Transverse colon (tissue), 4 donors: Measurements from ENCODE around the gene KNCN. TPM values are rescaled to one million over a fixed set of nuclear protein-coding genes. Genes with fewer than 3 reads are reported as not detected.

ENCODE experiments used
- DNase-seq: peaks from one replicate; pipeline ENCODE4 v3.0.0-alpha.2; 2019
- H3K27ac ChIP-seq, 4 donors: fragments of 200-600 bp; sonication (generic); 2 replicates each; pipeline ENCODE4 v1.5.1; 2016 to 2018; ENCODE audit warnings: inconsistent platforms in 4 of 4
- H3K27me3 ChIP-seq: fragments of 200-600 bp; sonication (generic); 2 replicates; pipeline ENCODE4 v1.5.1; 2017; ENCODE audit warnings: inconsistent platforms
- H3K36me3 ChIP-seq, 4 donors: fragments of 200-600 bp; sonication (generic); 2 replicates each; pipeline ENCODE4 v1.5.1; 2017 to 2019; ENCODE audit warnings: inconsistent platforms in 4 of 4
- H3K4me1 ChIP-seq, 4 donors: fragments of 200-600 bp; sonication (generic); 2 replicates each; pipeline ENCODE4 v1.5.1; 2017 to 2020; ENCODE audit warnings: inconsistent platforms in 4 of 4
- H3K4me3 ChIP-seq, 4 donors: fragments of 200-600 bp; sonication (generic); 1 replicate in 1 of 4; 2 replicates in 3 of 4; pipeline versions ENCODE4 v1.5.1 to v1.6.1; 2017 to 2019; ENCODE audit warnings: inconsistent platforms in 4 of 4
- H3K9me3 ChIP-seq, 2 donors: fragments of 200-600 bp; sonication (generic); 2 replicates each; pipeline ENCODE4 v1.5.1; 2017 to 2019; ENCODE audit warnings: inconsistent platforms in 2 of 2
- EP300 ChIP-seq: sonication (generic); formaldehyde crosslinking; IDR thresholded peaks from one replicate; pipeline ENCODE4 v1.6.1; 2017; ENCODE audit warnings: antibody characterized with exemption, low read depth
- POLR2A ChIP-seq: fragments of 450-650 bp; IDR thresholded peaks from one replicate; pipeline ENCODE4 v1.6.1; 2016; ENCODE audit warnings: antibody characterized with exemption, mild to moderate bottlenecking, moderate library complexity
- POLR2AphosphoS5 ChIP-seq, 3 donors: sonication (generic); formaldehyde crosslinking; IDR thresholded peaks; one replicate each; pipeline ENCODE4 v1.6.1; 2016; ENCODE audit warnings: antibody characterized with exemption in 3 of 3
- WGBS, 2 donors: methylation state at CpG; one replicate each; pipeline ENCODE4 v1.1.5; 2018; ENCODE audit warnings: low coverage in 1 of 2; 5-methylcytosine and 5-hydroxymethylcytosine counted together
- in situ Hi-C, 4 donors: fragments of 200-750 bp; cut with MboI; loops; one replicate each; pipeline versions ENCODE4 v1.15.0 to v1.15.1; 2017; ENCODE audit warnings: low sequenced_read_pairs in 3 of 4, low pct_ligation_motif_present in 1 of 4, low pct_unique_long_range_greater_than_20kb in 1 of 4
- intact Hi-C: fragments of 100-400 bp; cut with DNase I; formaldehyde crosslinking; loops from one replicate; pipeline ENCODE4 v1.15.1; 2023; ENCODE audit warnings: low total_unique reads
- total RNA-seq, 4 donors: library from RNA; depleted of rRNA; stranded (reverse); fragments of >200 nt; gene quantifications; one replicate each; pipeline ENCODE4 v1.1.0, GENCODE V29; 2016
- TF ChIP-seq, protein P1 (sequence below), 5 experiments: fragments of 200-600 bp in 3 of 5; fragments of 450-650 bp in 2 of 5; sonication (generic) in 3 of 5; IDR thresholded peaks; 1 replicate in 2 of 5; 2 replicates in 3 of 5; pipeline ENCODE4 v1.5.1; 2016 to 2017; ENCODE audit warnings: antibody characterized with exemption in 5 of 5, inconsistent platforms in 3 of 5, mild to moderate bottlenecking in 2 of 5, moderate library complexity in 1 of 5

Gene KNCN
- total RNA-seq, 4 donors from 2014 or later, result not detected

- no peak for DNase-seq
- intact Hi-C loops, result no loop called here
- Histone ChIP-seq H3K27ac (no peak overlapping the region), H3K9me3 (no peaks in the 10 kb centered on the region), H3K27me3 (peaks cover 1% of the 10 kb centered on the region), H3K4me1 (no peaks in the 10 kb centered on the region), H3K36me3 (no peaks in the 10 kb centered on the region), H3K4me3 (no peak overlapping the region)
- 76% methylated on average over 5 of the region's 5 CpGs; no CpG with 5 or more reads in 1 of the 2 donors for WGBS, 2 donors
- in situ Hi-C loops, result no loop called here
- TF ChIP-seq POLR2AphosphoS5 (IDR thresholded peaks at IDR 0.05) (no peak), EP300 (no peak)
Observed at GRCh38 chr1:46508757-46509156, 42.7 kb downstream of the KNCN start.

- peaks cover 21% of the 10 kb centered on the region for H3K27me3 ChIP-seq
- 78 to 83% methylated on average over 1 to 17 of the region's 17 CpGs for WGBS, 2 donors
- H3K4me1 ChIP-seq, result no peaks in the 10 kb centered on the region
- DNase-seq, result no peak
- H3K4me3 ChIP-seq, result no peak overlapping the region
- no peaks in the 10 kb centered on the region for H3K36me3 ChIP-seq
- no peaks in the 10 kb centered on the region for H3K9me3 ChIP-seq
- in situ Hi-C loops, result no loop called here
- no peak overlapping the region for H3K27ac ChIP-seq
- TF ChIP-seq, protein P1, sequence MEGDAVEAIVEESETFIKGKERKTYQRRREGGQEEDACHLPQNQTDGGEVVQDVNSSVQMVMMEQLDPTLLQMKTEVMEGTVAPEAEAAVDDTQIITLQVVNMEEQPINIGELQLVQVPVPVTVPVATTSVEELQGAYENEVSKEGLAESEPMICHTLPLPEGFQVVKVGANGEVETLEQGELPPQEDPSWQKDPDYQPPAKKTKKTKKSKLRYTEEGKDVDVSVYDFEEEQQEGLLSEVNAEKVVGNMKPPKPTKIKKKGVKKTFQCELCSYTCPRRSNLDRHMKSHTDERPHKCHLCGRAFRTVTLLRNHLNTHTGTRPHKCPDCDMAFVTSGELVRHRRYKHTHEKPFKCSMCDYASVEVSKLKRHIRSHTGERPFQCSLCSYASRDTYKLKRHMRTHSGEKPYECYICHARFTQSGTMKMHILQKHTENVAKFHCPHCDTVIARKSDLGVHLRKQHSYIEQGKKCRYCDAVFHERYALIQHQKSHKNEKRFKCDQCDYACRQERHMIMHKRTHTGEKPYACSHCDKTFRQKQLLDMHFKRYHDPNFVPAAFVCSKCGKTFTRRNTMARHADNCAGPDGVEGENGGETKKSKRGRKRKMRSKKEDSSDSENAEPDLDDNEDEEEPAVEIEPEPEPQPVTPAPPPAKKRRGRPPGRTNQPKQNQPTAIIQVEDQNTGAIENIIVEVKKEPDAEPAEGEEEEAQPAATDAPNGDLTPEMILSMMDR (IDR thresholded peaks at IDR 0.05), result no peak
- TF ChIP-seq POLR2A (no peak), EP300 (no peak), POLR2AphosphoS5 (IDR thresholded peaks at IDR 0.05) (no peak)
- intact Hi-C loops, result no loop called here
Observed at GRCh38 chr1:46506470-46507219, 44.8 kb downstream of the KNCN start.

DNA sequence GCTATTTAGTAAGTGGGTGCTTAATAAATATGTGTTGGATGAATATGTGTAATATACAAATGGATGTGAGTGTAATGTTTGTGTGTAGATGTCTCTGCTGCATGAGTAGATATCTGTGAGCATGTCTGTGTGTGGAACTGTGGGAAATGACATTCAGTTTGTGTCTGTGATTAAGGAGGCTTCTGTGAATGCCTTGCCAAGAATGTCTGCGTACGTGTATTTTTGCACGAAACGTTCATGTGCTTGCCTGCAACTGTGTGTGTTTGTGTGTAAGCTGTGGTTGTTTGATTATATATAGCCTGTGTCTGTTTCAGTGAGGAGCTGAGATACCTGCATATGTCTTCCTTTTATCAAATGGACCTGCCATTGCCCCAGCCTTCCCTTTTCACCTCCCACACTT, 48.0 kb downstream of the KNCN start:
- no peak for TF ChIP-seq EP300
- no peak for TF ChIP-seq POLR2AphosphoS5 (IDR thresholded peaks at IDR 0.05)
- no peak for TF ChIP-seq POLR2A
- TF ChIP-seq, protein P1 (IDR thresholded peaks at IDR 0.05), result no peak
- in situ Hi-C loops, result no loop called here

GRCh38 chr1:46501528-46501927, 49.9 kb downstream of the KNCN start:
- no peak for TF ChIP-seq POLR2AphosphoS5 (IDR thresholded peaks at IDR 0.05)
- no peak for TF ChIP-seq EP300
- no peak for TF ChIP-seq POLR2A
- TF ChIP-seq, protein P1 (IDR thresholded peaks at IDR 0.05), result no peak
- 82 to 100% methylated on average over 1 to 3 of the region's 3 CpGs for WGBS, 2 donors
- intact Hi-C loops, result no loop called here
- Histone ChIP-seq H3K27ac (no peak overlapping the region), H3K9me3 (no peaks in the 10 kb centered on the region), H3K4me3 (no peak overlapping the region), H3K27me3 (peaks cover 26% of the 10 kb centered on the region), H3K4me1 (no peaks in the 10 kb centered on the region), H3K36me3 (no peaks in the 10 kb centered on the region)
- in situ Hi-C loops, result no loop called here
- DNase-seq, result no peak

More for the DNA sequence above, 48.0 kb downstream of the KNCN start:
- Histone ChIP-seq H3K4me3 (no peak overlapping the region), H3K27ac (no peak overlapping the region), H3K36me3 (no peaks in the 10 kb centered on the region), H3K4me1 (no peaks in the 10 kb centered on the region), H3K9me3 (no peaks in the 10 kb centered on the region), H3K27me3 (peaks cover 24% of the 10 kb centered on the region)
- intact Hi-C loops, result no loop called here
- WGBS, 2 donors, result 87 to 93% methylated on average over 3 to 4 of the region's 4 CpGs
- no peak for DNase-seq

DNA sequence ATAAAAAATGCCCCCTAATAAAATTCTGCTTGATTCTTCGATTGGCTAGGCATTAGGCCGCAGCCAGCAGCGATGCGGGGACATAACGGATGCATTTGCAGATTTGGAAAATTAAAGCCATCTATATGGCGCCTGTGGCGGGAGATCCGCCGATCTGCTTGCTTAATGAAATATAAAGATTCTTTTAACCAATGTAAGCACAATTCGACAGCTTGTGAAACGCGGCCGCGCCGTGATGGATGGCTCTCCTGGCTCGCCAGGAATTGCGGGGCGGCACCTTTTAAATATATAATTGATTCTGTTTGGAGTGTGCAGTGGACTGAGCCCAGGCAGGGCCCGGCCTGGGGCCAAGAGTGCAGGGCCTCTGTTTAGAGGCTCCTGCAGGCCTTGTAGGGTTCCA, 53.8 kb downstream of the KNCN start:
- no peaks in the 10 kb centered on the region for H3K4me1 ChIP-seq
- H3K27ac ChIP-seq, result no peak overlapping the region
- H3K4me3 ChIP-seq, result no peak overlapping the region
- intact Hi-C loops, result no loop called here
- H3K36me3 ChIP-seq, result no peaks in the 10 kb centered on the region
- peaks cover 54% of the 10 kb centered on the region for H3K27me3 ChIP-seq
- DNase-seq, result no peak
- in situ Hi-C loops, result no loop called here
- WGBS, 2 donors, result 91 to 92% methylated on average over 11 to 19 of the region's 19 CpGs
- TF ChIP-seq POLR2A, result no peak
- TF ChIP-seq, protein P1 (IDR thresholded peaks at IDR 0.05), result no peak
- TF ChIP-seq POLR2AphosphoS5 (IDR thresholded peaks at IDR 0.05), result no peak
- TF ChIP-seq EP300, result no peak
- H3K9me3 ChIP-seq, result no peaks in the 10 kb centered on the region
